Measurements from ENCODE around the gene C5. TPM values are rescaled to one million over a fixed set of nuclear protein-coding genes. Genes with fewer than 3 reads are reported as not detected.

Gene C5
- total and polyA plus RNA-seq, 8 donors = 12.3 to 91.6 (median 77.8) TPM

DNA sequence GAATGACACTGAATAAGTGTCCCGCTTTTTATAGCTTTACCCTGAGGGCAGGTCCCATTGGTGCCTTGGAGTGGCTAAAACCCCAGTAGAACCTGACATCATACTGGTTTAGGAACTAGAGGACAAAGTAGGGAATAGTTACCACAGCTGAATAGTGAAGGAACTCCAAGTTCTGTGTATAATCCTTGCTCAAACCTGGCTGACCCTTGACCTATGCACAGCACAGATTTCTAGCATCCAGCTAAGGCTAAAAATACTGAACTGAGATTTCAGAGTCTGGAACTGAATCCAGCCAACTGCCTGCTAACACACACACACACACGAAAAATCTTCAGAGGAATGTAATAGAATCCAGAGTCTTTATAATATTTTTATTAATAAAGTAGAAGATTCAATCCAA is 50.8 kb downstream of the C5 start:
- Histone ChIP-seq H3K27me3 (no peaks in the 10 kb centered on the region), H3K27ac (no peak overlapping the region), H3K4me1 (no peaks in the 10 kb centered on the region), H3K36me3 (peaks cover 0 to 6% of the 10 kb centered on the region in 2 donors), H3K9me3 (no peaks in the 10 kb centered on the region), H3K4me3 (no peak overlapping the region)
- ATAC-seq (no peak), DNase-seq (no peak)
- TF ChIP-seq CTCF (IDR thresholded peaks at IDR 0.05) = no peak
- intact Hi-C loops (cut with DNase I) = no loop called here

GRCh38 chr9:120998111-120998510 is 52.0 kb downstream of the C5 start:
- no peak for TF ChIP-seq CTCF (IDR thresholded peaks at IDR 0.05)
- Histone ChIP-seq H3K4me1 (no peaks in the 10 kb centered on the region), H3K27me3 (no peaks in the 10 kb centered on the region), H3K36me3 (no peaks in the 10 kb centered on the region), H3K4me3 (no peak overlapping the region), H3K27ac (no peak overlapping the region), H3K9me3 (no peaks in the 10 kb centered on the region)
- intact Hi-C loops (cut with DNase I) = no loop called here
- DNase-seq (no peak), ATAC-seq (no peak)

DNA sequence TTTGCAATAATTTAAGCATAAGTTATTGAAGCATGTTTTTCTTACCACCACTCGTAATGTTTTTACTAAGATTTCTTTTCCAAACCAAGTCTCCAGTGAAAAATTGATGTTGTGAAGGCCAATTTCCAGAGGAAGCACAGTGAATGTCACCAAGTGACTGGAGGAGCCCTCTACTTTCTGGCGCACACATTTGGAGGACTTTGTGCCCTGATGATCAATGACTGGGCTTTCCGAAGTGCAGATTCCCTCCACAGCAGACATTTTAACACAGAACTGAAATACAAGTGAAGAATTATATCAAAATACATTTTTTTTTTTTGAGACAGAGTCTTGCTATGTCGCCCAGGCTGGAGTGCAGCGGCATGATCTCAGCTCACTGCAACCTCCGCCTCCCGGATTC is 52.6 kb downstream of the C5 start:
- DNase-seq (no peak), ATAC-seq (no peak)
- no peaks in the 10 kb centered on the region for H3K4me1 ChIP-seq
- no peaks in the 10 kb centered on the region for H3K27me3 ChIP-seq
- TF ChIP-seq CTCF (IDR thresholded peaks at IDR 0.05) = no peak
- no peak overlapping the region for H3K4me3 ChIP-seq
- H3K9me3 ChIP-seq = no peaks in the 10 kb centered on the region
- H3K36me3 ChIP-seq = no peaks in the 10 kb centered on the region
- no peak overlapping the region for H3K27ac ChIP-seq
- intact Hi-C loops (cut with DNase I) = no loop called here

- Histone ChIP-seq H3K4me3 (no peak overlapping the region), H3K27me3 (no peaks in the 10 kb centered on the region), H3K36me3 (no peaks in the 10 kb centered on the region), H3K9me3 (no peaks in the 10 kb centered on the region), H3K4me1 (no peaks in the 10 kb centered on the region), H3K27ac (no peak overlapping the region)
- TF ChIP-seq CTCF (IDR thresholded peaks at IDR 0.05) = no peak
- no peak for DNase-seq
- intact Hi-C loops (cut with DNase I) = no loop called here
- no peak for ATAC-seq
Observed at GRCh38 chr9:120996409-120996808, 53.7 kb downstream of the C5 start.

DNA sequence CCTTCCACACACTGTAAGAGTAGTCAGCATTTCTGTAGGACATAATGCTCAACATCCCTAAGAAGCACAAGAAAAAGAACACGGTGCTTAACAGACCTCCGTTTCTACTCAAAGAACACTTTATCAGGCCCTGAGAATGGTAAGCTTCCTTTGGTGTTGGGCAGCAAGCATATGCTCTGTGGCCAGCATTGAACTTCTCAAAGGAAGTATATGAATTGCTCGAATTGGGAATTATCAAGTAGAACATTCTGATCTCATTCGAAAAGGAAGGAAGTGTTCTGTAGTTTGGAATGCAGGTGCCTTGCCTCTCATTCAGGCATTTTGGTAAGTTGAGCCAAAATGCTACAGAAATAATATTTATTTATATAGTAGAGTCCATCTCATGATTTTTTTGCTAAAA is 61.0 kb downstream of the C5 start:
- no peak for DNase-seq
- H3K4me3 ChIP-seq = no peak overlapping the region
- no peaks in the 10 kb centered on the region for H3K9me3 ChIP-seq
- no peaks in the 10 kb centered on the region for H3K36me3 ChIP-seq
- ATAC-seq = no peak
- no peak for TF ChIP-seq CTCF (IDR thresholded peaks at IDR 0.05)
- H3K27me3 ChIP-seq = no peaks in the 10 kb centered on the region
- intact Hi-C loops (cut with DNase I) = loop anchor here in 1 of 2 donors (10.0 kb wide), 1 partner anchor 66 kb away; the partner anchor contains the start of gene C5
- no peaks in the 10 kb centered on the region for H3K4me1 ChIP-seq
- H3K27ac ChIP-seq = no peak overlapping the region
